K562 (cell line): ENCODE results near the gene WBP2NL. TPM values are rescaled to one million over a fixed set of nuclear protein-coding genes. Genes with fewer than 3 reads are reported as not detected.
A peak's percentile ranks its signal among the peaks of the same experiment; 100 is the strongest.

Experiments used
- ATF6 ChIP-seq: sonication (generic); formaldehyde crosslinking; IDR thresholded peaks from 2 replicates; pipeline ENCODE4 v1.4.0; 2020; ENCODE audit warnings: mild to moderate bottlenecking, missing genetic modification reagents
- CREB3L1 ChIP-seq: fragments of 450-650 bp; IDR thresholded peaks from 2 replicates; pipeline ENCODE4 v1.6.1; 2014; ENCODE audit warnings: low read depth, mild to moderate bottlenecking, moderate library complexity, borderline replicate concordance
- EWSR1 ChIP-seq: fragments of 450-650 bp; IDR thresholded peaks from 2 replicates; pipeline ENCODE4 v1.6.1; 2018; ENCODE audit warnings: borderline replicate concordance, mild to moderate bottlenecking, low read depth, moderate library complexity; ENCODE audit not compliant: partially characterized antibody
- HES1 ChIP-seq: fragments of 450-650 bp; IDR thresholded peaks from 2 replicates; pipeline ENCODE4 v1.6.1; 2016; ENCODE audit warnings: low read depth, mild to moderate bottlenecking, moderate library complexity
- KAT2B ChIP-seq: IDR thresholded peaks from one replicate; pipeline ENCODE4 v1.6.1; 2012; ENCODE audit warnings: low read depth, mild to moderate bottlenecking, control low read depth, inconsistent platforms, low read length, moderate library complexity
- KDM4B ChIP-seq, 2 experiments: fragments of 450-650 bp in 1 of 2; sonication (generic) in 1 of 2; IDR thresholded peaks; 2 replicates each; pipeline ENCODE4 v1.6.1; 2016 to 2017; ENCODE audit warnings: borderline replicate concordance in 2 of 2, antibody characterized with exemption in 1 of 2, low read depth in 1 of 2, mild to moderate bottlenecking in 1 of 2
- KDM5B ChIP-seq: fragments of 200-600 bp; sonication (generic); IDR thresholded peaks from 2 replicates; pipeline ENCODE4 v1.6.1; 2012; ENCODE audit warnings: low read depth, mild to moderate bottlenecking, moderate library complexity, low read length, control low read depth, inconsistent platforms; ENCODE audit not compliant: insufficient replicate concordance
- NBN ChIP-seq: fragments of 450-650 bp; IDR thresholded peaks from 2 replicates; pipeline ENCODE4 v1.6.1; 2016; ENCODE audit warnings: low read depth, mild to moderate bottlenecking
- RNF2 ChIP-seq: sonication (generic); IDR thresholded peaks from 2 replicates; pipeline ENCODE4 v1.6.1; 2016
- STAT6 ChIP-seq: sonication (generic); formaldehyde crosslinking; IDR thresholded peaks from 2 replicates; pipeline ENCODE4 v1.8.1; 2023; ENCODE audit warnings: mild to moderate bottlenecking, missing genetic modification reagents
- ZNF239 ChIP-seq: fragments of 250-450 bp; sonication (Bioruptor Pico); IDR thresholded peaks from 2 replicates; pipeline ENCODE4 v1.4.0; 2020; ENCODE audit warnings: mild to moderate bottlenecking
- ZNF592 ChIP-seq: fragments of 450-650 bp; IDR thresholded peaks from 2 replicates; pipeline ENCODE4 v1.6.1; 2017; ENCODE audit warnings: antibody characterized with exemption, mild to moderate bottlenecking
- polyA plus RNA-seq, 8 experiments: library from polyadenylated mRNA; depleted of rRNA in 4 of 8; stranded (reverse) in 5 of 8; unstranded in 3 of 8; fragments of >200 nt; fragmentation: Nextera tagmentation in 2 of 8; fragmentation: Illumina TruSeq in 1 of 8; extraction: Ambion mirVana in 2 of 8; extraction: Trizol in 1 of 8; gene quantifications; 2 replicates each; pipeline versions ENCODE4 v1.2.1 to v1.2.3, GENCODE V29; 2011 to 2014; ENCODE audit warnings: inconsistent platforms in 1 of 8, missing spikeins in 1 of 8
- total RNA-seq, 7 experiments: library from RNA; depleted of rRNA in 6 of 7; stranded (reverse); fragments of >200 nt in 6 of 7; fragmentation: Illumina TruSeq in 2 of 7; extraction: Trizol in 2 of 7; gene quantifications; 2 replicates each; pipeline versions ENCODE4 v1.2.1 to v1.2.3, GENCODE V29; 2011 to 2021; ENCODE audit warnings: low replicate concordance in 1 of 7

The WBP2NL gene
- total and polyA plus RNA-seq, 9 of the 15 experiments (the other 6 are each of a cell fraction or from before 2014, with no cell fraction given), result not detected

- no peak for TF ChIP-seq STAT6
- no peak for TF ChIP-seq CREB3L1
- TF ChIP-seq KAT2B, result no peak
- TF ChIP-seq NBN, result 0 out of 2 replicates have a peak, but pooled peaks have one; percentile 40
- TF ChIP-seq ZNF592, result peak; percentile 87
- TF ChIP-seq RNF2, result no peak
- TF ChIP-seq EWSR1, result no peak
- no peak for TF ChIP-seq ZNF239 (CRISPR knock-in tag)
- TF ChIP-seq ATF6 (CRISPR knock-in tag), result 0 out of 2 replicates have a peak, but pooled peaks have one; percentile 15
- peak; percentile 79 for TF ChIP-seq KDM5B
- 0 out of 2 replicates have a peak, but pooled peaks have one; percentile 51 for TF ChIP-seq HES1
- no peak for TF ChIP-seq KDM4B (IDR thresholded peaks at IDR 0.05; ENCODE audit: borderline replicate concordance in 2 of 2, low read depth in 1 of 2)
Measured at GRCh38 chr22:42070517-42071422, 72.2 kb downstream of the WBP2NL start, which contains the start of gene NAGA (continued).
